H4 (cell line): Measurements from ENCODE around the gene RPLP1. TPM values are rescaled to one million over a fixed set of nuclear protein-coding genes. Genes with fewer than 3 reads are reported as not detected.

Experiments used
- DNase-seq: peaks from one replicate; pipeline ENCODE4 v3.0.0-alpha.2; 2015; ENCODE audit warnings: low spot score
- total RNA-seq: library from RNA; depleted of rRNA; stranded (reverse); fragments of >200 nt; shearing (Covaris generic); gene quantifications from 2 replicates; pipeline ENCODE4 v1.2.3, GENCODE V29; 2014

RPLP1 gene
- total RNA-seq, 1 experiment from 2014 or later, result 187 TPM

GRCh38 chr15:69468241-69469121 is 15.9 kb downstream of the RPLP1 start:
- peak; percentile 71 for DNase-seq

- no peak for DNase-seq
Observed at GRCh38 chr15:69469467-69470201, 17.0 kb downstream of the RPLP1 start.

- no peak for DNase-seq
Observed at GRCh38 chr15:69472046-69472445, 19.4 kb downstream of the RPLP1 start.

GRCh38 chr15:69472562-69472961 is 19.9 kb downstream of the RPLP1 start:
- DNase-seq, result no peak

- no peak for DNase-seq
Observed at GRCh38 chr15:69474291-69474690, 21.7 kb downstream of the RPLP1 start.

GRCh38 chr15:69474846-69475455 is 22.3 kb downstream of the RPLP1 start:
- no peak for DNase-seq

- DNase-seq, result peak; percentile 66
Observed at GRCh38 chr15:69475769-69476358, 23.2 kb downstream of the RPLP1 start.

GRCh38 chr15:69476704-69477473 is 24.3 kb downstream of the RPLP1 start:
- no peak for DNase-seq

- DNase-seq, result peak; percentile 36
Observed at GRCh38 chr15:69478259-69478781, 25.7 kb downstream of the RPLP1 start.

GRCh38 chr15:69479081-69479480 is 26.5 kb downstream of the RPLP1 start:
- no peak for DNase-seq

GRCh38 chr15:69479971-69480370 is 27.4 kb downstream of the RPLP1 start:
- DNase-seq, result no peak

- no peak for DNase-seq
Observed at GRCh38 chr15:69480932-69481331, 28.3 kb downstream of the RPLP1 start.

GRCh38 chr15:69482686-69483256 is 30.2 kb downstream of the RPLP1 start:
- no peak for DNase-seq

- DNase-seq, result no peak
Observed at GRCh38 chr15:69484837-69485236, 32.2 kb downstream of the RPLP1 start.

- DNase-seq, result no peak
Observed at GRCh38 chr15:69486481-69487110, 34.0 kb downstream of the RPLP1 start.

- DNase-seq, result no peak
Observed at GRCh38 chr15:69489073-69489571, 36.5 kb downstream of the RPLP1 start.

GRCh38 chr15:69490356-69491037 is 37.9 kb downstream of the RPLP1 start:
- no peak for DNase-seq

GRCh38 chr15:69491038-69491505 is 38.5 kb downstream of the RPLP1 start:
- DNase-seq, result no peak

GRCh38 chr15:69493406-69493805 is 40.8 kb downstream of the RPLP1 start:
- DNase-seq, result no peak
